GM18519 (cell line): ENCODE measurements around the gene CCDC141.
"Not testable (repeated sequence)": the region's sequence is repeated elsewhere in the genome, so short reads cannot be mapped to it uniquely, and the experiment has no call there.

ENCODE experiments used
- ATAC-seq: cut with Tn5 transposase; IDR thresholded peaks from one replicate; pipeline ENCODE4 v1.9.1; 2021; ENCODE audit warnings: mild to moderate bottlenecking, moderate library complexity; ENCODE audit not compliant: unreplicated experiment, low FRiP score

CCDC141 gene

GRCh38 chr2:179037807-179038206 is 12.1 kb downstream of the CCDC141 start:
- no peak for ATAC-seq

DNA sequence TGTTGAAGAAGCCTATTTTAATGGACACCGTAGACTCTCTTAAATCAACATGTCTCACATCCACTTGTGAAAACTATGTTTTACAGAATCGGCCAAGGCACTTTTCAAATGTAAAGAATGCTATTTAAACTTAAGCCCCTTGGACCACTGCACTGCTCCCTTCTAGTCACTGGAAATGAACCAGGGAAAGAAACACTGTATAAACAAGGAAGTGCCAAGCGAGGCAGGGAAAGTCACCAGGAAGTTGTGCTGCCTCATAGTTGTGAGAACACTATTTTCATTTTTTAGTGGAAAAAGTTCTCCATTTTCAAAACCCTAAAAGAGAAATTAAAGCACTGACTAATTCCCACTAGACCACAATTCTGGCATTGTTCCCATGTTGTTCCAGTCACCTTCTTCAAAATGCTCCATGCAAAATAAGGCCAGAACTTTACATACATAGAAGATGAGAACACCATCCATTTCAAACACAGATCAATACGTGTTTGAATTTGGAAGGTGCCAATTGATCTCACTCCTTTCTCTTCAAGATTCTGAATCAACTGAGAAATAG is 13.5 kb downstream of the CCDC141 start:
- no peak for ATAC-seq

GRCh38 chr2:179031731-179032408 is 18.1 kb downstream of the CCDC141 start:
- peak; percentile 96 for ATAC-seq

DNA sequence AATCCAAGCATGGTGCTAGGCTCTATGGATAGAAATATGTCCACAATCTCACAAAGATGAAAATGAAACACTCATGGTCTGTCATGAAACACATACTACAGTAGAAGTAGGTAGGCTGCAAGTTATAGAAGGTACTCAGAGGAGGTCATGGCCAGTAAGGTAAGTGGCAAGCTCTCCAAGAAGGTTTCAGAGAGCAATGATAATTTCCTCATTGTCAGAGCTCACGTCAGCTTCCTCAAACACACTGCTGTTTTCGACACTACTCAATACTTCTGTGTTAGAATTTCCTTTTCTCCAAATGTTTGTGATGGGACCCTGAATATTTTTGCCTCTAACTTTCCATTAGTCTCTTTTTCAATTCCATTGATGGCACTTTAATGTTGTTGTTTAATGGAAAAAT is 25.5 kb downstream of the CCDC141 start:
- no peak for ATAC-seq

DNA sequence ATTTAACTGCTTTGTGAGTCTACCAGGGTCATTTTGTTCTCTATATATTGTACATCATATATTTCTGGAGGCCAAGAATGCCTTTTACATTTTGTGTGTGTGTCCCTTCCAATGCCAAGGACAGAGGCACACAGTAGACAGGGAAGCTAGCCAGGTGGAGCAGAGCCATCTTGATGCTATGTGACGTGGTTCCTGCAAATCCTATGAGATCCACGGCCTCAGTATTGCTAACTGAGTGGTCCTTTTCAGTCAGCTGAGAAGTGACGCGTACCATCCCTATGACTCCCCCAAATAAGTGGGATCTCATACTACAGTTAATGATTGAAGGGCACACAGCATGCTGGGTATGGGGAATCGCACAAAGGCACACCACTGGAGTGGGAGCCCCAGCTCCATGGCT is 27.3 kb downstream of the CCDC141 start:
- no peak for ATAC-seq

- peak; percentile 70 for ATAC-seq
Measured at GRCh38 chr2:179021258-179021657, 28.7 kb downstream of the CCDC141 start.

- peak; percentile 44 for ATAC-seq
Measured at GRCh38 chr2:179020156-179020750, 29.7 kb downstream of the CCDC141 start.

DNA sequence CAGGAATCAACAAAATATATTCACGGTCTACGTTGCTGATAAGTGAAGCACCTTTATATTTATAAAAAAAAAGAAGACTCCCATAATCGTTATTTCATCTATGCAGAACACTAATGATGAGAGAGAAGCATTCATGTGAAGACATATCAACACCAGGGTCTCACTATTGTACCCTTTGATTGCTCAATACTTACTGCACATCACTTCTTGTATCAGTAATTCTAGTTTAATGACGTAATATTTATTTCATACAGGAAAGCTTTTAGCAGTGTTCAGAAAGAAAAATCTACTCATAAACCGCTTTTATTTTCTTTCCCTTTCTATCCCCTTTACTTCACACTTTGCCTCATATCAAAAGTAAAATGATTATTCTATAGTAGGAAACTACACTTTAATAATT is 30.7 kb downstream of the CCDC141 start:
- ATAC-seq: no peak

DNA sequence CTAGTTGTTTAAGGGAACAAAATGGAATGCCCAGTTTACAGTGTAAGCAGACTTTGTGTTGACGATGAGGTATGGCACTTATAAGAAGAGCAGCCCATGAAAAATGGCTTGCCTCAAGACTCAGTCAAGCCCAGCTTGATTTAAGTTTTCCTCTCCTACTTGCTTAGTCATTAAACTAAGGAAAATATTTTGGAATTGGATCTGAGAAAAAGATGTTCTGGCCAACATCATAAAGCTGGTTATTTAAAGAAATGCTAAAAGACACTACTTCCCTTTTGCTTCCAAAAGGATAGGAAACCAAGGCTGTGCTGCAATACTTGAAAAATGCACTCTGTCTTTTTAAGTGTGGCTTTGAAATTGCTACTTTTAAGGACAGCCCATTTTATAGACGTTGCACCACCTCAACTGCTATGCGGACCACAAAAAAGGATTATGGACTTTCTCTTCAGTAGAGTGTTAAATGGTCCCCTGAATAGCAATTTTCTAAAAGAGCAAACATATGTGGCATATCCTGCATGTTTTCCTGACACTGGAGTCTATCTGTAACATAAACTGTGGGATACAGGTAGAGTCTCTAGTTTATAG is 32.1 kb downstream of the CCDC141 start:
- no peak for ATAC-seq

- not testable (repeated sequence) for ATAC-seq
Measured at GRCh38 chr2:179014189-179014588, 35.7 kb downstream of the CCDC141 start.

DNA sequence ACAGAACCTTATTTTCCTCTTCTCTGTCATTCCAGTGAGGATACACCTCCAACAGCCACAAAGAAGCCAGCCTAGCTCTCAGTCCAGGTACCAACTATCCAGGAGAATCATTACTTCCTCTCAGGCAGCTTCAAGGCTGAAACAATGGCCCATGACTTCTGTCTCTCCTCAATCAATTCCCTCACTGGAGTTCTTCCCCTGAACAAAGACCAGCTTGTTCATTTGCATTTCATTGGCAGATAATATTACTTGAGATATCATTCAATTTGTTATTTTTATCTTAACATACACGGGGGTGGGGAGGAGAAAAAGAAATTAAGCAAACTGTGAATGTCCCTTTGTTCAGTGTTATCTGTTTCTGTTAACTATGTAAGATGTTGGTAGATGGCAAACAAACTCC is 44.0 kb downstream of the CCDC141 start:
- ATAC-seq: no peak

DNA sequence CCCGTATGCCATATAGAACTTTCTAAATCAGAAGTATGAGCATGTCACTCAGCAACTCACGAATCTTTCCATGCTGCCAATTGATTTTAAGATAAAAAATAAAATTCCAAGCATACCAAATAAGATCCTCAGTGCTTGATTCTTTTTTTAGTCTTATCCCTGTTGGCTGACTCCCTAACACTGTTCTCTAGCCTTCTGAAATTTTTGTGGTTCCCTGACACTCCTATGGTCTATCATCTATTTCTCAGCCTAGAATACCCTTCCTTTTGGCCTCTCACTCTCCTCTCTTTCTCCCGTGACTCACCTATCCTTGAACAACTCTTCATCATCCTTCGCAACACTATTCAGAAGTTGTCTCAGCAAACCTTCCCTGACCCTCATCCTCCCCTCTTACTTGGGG is 50.5 kb downstream of the CCDC141 start:
- no peak for ATAC-seq

- ATAC-seq: no peak
Measured at GRCh38 chr2:178998539-178998938, 51.4 kb downstream of the CCDC141 start.

DNA sequence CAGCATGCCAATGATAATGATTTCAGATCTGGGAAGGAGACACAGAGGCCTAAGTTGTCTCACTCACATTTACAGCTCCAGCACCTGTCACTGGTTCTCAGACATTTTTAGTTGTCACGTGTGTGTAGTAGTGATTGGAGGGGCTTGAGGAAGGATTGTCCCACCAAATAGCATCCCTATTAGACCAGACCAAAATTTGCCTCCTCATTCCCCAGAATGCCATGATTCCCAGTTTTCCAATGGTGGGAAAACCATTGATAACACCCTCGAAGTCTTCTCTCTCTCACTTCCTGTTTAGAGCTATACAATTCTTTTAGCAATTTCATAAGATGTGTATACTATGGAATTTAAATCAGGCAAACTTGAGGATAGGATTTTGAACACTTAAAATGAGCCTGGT is 52.5 kb downstream of the CCDC141 start:
- no peak for ATAC-seq

GRCh38 chr2:178997067-178997466 is 52.9 kb downstream of the CCDC141 start:
- no peak for ATAC-seq

DNA sequence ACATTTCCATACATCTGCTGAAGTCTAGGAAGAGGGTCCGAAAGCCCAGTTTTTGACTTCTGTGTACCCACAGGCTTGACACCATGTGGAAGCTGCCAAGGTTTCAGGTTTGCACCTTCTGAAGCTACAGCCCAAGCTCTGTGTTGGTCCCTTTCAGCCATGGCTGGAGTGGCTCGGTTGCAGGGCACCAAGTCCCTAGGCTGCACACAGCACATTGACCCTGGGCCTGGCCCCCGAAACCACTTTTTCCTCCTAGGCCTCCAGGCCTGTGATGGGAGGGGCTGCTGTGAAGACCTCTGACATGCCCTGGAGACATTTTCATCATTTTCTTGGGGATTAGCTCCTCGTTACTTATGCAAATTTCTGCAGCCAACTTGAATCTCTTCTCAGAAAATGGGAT is 55.7 kb downstream of the CCDC141 start:
- no peak for ATAC-seq

- no peak for ATAC-seq
Measured at GRCh38 chr2:178993788-178994187, 56.1 kb downstream of the CCDC141 start.

- not testable (repeated sequence) for ATAC-seq
Measured at GRCh38 chr2:178992719-178993118, 57.2 kb downstream of the CCDC141 start.

- ATAC-seq: peak; percentile 64
Measured at GRCh38 chr2:178990533-178991241, 59.2 kb downstream of the CCDC141 start.

DNA sequence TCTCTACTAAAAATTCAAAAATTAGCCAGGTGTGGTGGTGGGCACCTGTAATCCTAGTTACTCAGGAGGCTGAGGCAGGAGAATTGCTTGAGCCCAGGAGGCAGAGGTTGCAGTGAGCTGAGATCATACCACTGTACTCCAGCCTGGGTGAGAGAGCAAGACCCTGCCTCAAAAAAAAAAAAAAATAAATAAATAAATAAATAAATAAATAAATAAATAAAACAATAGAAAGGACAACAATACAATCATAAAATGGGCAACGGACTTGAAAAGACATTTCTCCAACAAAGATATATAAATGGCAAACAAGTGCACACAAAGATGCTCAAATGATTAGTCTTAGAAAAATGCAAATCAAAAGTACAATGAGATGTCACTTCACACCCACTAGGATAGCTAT is 60.5 kb downstream of the CCDC141 start:
- ATAC-seq: not testable (repeated sequence)

DNA sequence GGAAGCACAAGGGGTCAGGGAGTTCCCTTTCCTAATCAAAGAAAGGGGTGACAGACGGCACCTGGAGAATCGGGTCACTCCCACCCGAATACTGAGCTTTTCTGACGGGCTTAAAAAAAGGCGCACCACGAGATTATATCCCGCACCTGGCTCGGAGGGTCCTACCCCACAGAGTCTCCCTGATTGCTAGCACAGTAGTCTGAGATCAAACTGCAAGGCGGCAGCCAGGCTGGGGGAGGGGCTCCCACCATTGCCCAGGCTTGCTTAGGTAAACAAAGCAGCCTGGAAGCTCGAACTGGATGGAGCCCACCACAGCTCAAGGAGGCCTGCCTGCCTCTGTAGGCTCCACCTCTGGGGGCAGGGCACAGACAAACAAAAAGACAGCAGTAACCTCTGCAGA is 67.3 kb downstream of the CCDC141 start:
- not testable (repeated sequence) for ATAC-seq
